GM18858 (cell line): ENCODE measurements around the gene AHDC1.

Source experiments
- ATAC-seq: cut with Tn5 transposase; IDR thresholded peaks from one replicate; pipeline ENCODE4 v1.9.1; 2021; ENCODE audit not compliant: unreplicated experiment

The AHDC1 gene

DNA sequence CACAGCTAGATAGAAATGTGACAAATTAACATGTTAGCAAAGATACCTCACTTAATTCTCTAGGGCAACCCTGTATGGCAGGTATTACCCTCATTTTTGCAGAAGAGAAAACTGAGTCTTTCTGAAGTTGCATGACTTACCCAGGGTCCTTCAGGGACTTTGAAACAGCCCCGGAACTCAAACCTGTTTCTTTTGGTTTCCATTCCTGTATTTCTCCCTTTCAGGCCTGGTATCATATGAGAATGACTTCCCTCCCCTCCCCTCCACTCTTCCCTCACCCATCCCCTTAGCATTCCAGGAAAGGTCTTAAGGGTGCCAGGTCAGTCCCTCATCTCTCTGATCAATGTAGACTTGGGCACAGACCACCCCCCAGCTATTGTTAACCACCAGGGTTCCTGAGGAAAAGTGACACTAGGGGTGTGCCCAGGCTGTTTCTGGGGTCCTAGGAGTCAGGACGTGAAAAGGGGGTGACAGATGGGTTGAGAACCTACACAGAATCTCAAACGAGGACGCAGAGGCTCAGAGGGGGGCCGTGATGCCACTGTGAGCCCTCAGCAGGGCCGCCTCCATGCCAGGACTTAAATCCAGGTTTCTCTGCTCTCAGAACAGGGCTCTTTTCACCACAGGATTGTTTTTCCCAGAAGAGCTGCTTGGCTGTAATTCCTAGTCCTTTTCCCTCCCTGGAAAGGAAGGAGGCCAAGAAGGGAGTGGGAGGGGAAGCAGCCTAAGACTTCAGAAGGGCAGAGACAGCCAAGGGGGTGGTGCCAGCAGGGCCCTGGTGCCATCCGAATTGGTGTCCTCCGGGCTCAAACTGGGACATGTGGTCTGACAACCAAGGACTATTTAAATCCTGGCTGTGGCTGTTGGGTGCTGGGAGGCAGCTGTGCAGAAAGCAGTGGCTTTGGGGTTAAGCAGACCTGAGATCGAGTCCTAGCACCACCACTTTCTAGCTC is 111.9 kb downstream of the AHDC1 start:
- ATAC-seq, result no peak

- ATAC-seq, result peak; percentile 68
Observed at GRCh38 chr1:27489973-27490741, 113.8 kb downstream of the AHDC1 start, which contains the start of gene WASF2. WASF2 (minus strand) TSS chr1:27490167; CDS start chr1:27428890, 61,277 bp downstream.

DNA sequence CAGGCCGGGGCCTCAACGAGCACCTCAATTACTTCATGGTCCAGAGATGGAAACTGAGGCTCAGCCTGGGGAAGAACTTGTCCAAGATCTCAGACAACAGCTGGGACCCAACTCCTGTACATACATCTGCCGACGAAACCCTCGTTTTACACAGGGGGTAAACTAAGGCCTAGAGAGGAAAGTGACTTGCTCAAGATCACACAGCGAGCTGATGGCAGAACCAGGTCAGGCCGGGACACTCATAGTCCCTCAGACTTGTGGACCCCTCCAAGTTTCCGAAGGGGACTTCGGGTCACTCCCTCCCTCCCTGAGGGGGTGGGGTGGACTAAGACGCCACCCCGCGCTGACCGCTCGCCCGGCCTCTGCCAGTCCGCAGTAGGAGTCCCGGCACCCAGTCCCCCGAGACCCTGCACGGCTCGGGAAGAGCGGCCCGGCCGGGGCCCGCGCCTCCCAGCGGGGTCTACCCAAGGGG is 114.4 kb downstream of the AHDC1 start:
- ATAC-seq, result peak; percentile 24

DNA sequence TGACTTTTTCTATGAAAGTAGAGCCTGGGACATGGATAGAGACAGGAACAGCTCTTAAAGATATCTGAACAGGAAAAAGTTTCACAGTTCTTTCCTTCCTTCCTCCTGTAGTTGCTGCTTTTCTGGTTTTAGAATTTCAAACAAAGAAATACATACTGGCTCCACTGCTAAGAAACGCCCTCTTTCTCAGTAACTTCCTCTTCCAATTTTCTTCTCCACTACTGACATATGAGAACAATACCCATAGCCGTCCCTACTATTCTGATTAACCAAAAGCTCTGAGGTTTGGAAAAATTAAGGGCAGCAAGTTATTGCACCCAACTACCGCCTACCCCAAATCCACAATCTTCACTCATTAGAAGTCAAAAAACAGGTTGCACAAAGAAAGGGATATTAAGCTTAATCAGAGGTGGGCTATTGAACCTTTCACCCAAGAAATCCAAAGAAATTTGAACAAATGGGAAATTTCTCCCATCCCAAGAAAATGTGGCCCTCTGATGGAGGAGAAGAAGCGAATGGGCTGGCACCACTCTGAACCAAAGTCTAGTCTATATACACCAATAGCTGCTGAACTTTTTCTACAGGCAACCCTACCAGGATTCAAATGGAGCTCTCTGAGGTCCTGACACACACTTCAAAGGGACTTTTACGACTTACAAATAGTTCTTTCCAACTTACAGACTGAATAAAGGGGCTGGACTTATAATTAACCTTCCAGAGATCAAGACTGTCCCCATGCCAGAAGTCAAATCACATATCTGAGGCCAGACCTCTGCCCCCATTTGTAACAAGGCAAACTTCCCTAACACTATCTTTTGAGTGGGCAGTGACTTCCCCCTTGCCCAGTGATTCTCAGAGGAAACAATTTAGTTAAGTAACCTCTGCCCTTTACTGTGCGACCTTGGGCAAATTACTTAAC is 115.7 kb downstream of the AHDC1 start:
- ATAC-seq, result no peak

- no peak for ATAC-seq
Observed at GRCh38 chr1:27485363-27485762, 118.6 kb downstream of the AHDC1 start.
